ENCODE results near the gene RAB11A.

RAB11A gene

GRCh38 chr15:65931221-65931620, 61.9 kb downstream of the RAB11A start:
- DNase-seq = peak in 1 of 10 donors; percentile 20
- intact Hi-C loops (cut with DNase I) = no loop called here

- intact Hi-C loops (cut with DNase I) = no loop called here
- no peak for DNase-seq
Measured at GRCh38 chr15:65935391-65935790, 66.1 kb downstream of the RAB11A start.

- intact Hi-C loops (cut with DNase I) = no loop called here
- DNase-seq = no peak
Measured at GRCh38 chr15:65936282-65936681, 67.0 kb downstream of the RAB11A start.

- DNase-seq = peak in 1 of 10 donors; percentile 65
- intact Hi-C loops (cut with DNase I) = no loop called here
Measured at GRCh38 chr15:65937054-65937453, 67.8 kb downstream of the RAB11A start.

GRCh38 chr15:65937476-65937875, 68.2 kb downstream of the RAB11A start:
- intact Hi-C loops (cut with DNase I) = no loop called here
- DNase-seq = peak in 5 of 10 donors; percentile 22 to 89 (median 43)

- intact Hi-C loops (cut with DNase I) = no loop called here
- peak in 1 of 10 donors; percentile 62 for DNase-seq
Measured at GRCh38 chr15:65938604-65939003, 69.3 kb downstream of the RAB11A start.

GRCh38 chr15:65939901-65940617, 70.8 kb downstream of the RAB11A start:
- intact Hi-C loops (cut with DNase I) = no loop called here
- peak in 1 of 10 donors; percentile 49 for DNase-seq

- intact Hi-C loops (cut with DNase I) = no loop called here
- DNase-seq = peak in 1 of 10 donors; percentile 4
Measured at GRCh38 chr15:65940618-65940909, 71.3 kb downstream of the RAB11A start.
